ENCODE data around the gene TPSB2.
"Not testable (repeated sequence)": the region's sequence is repeated elsewhere in the genome, so short reads cannot be mapped to it uniquely, and the experiment has no call there.

TPSB2 gene

GRCh38 chr16:1230084-1230470, at the start of gene TPSB2:
Gene TPSB2, minus strand, starts transcription at chr16:1230184. Its CDS starts 233 bp downstream, at chr16:1229951.
- not testable (repeated sequence) for DNase-seq

- no peak for DNase-seq
Observed at GRCh38 chr16:1279081-1279944, 49.3 kb upstream of the TPSB2 start.

GRCh38 chr16:1278477-1278876, 48.5 kb upstream of the TPSB2 start:
- no peak for DNase-seq

GRCh38 chr16:1277617-1278282, 47.8 kb upstream of the TPSB2 start:
- DNase-seq, result no peak

GRCh38 chr16:1277151-1277598, 47.2 kb upstream of the TPSB2 start:
- DNase-seq, result no peak

- DNase-seq, result no peak
Observed at GRCh38 chr16:1276580-1276878, 46.5 kb upstream of the TPSB2 start.

- DNase-seq, result no peak
Observed at GRCh38 chr16:1275791-1276579, 46.0 kb upstream of the TPSB2 start.

- no peak for DNase-seq
Observed at GRCh38 chr16:1274767-1275166, 44.8 kb upstream of the TPSB2 start.

- DNase-seq, result no peak
Observed at GRCh38 chr16:1273816-1274215, 43.8 kb upstream of the TPSB2 start.

GRCh38 chr16:1272453-1273198, 42.6 kb upstream of the TPSB2 start:
- no peak for DNase-seq

GRCh38 chr16:1271724-1272413, 41.9 kb upstream of the TPSB2 start:
- not testable (repeated sequence) for DNase-seq

- no peak for DNase-seq
Observed at GRCh38 chr16:1271380-1271723, 41.4 kb upstream of the TPSB2 start.

- not testable (repeated sequence) for DNase-seq
Observed at GRCh38 chr16:1269418-1269817, 39.4 kb upstream of the TPSB2 start.

- no peak for DNase-seq
Observed at GRCh38 chr16:1265826-1266225, 35.8 kb upstream of the TPSB2 start.

- no peak for DNase-seq
Observed at GRCh38 chr16:1265090-1265630, 35.2 kb upstream of the TPSB2 start.

GRCh38 chr16:1264345-1265089, 34.5 kb upstream of the TPSB2 start:
- no peak for DNase-seq

- DNase-seq, result no peak
Observed at GRCh38 chr16:1263591-1264344, 33.8 kb upstream of the TPSB2 start.

- DNase-seq, result no peak
Observed at GRCh38 chr16:1262846-1263221, 32.9 kb upstream of the TPSB2 start.

- no peak for DNase-seq
Observed at GRCh38 chr16:1262210-1262845, 32.3 kb upstream of the TPSB2 start.
